HL-60/S4 treated with retinoic acid at 250 ng/mL for 4 days and 3 days (cell line): ENCODE results near the gene FERMT3.
"Not testable (repeated sequence)": the region's sequence is repeated elsewhere in the genome, so short reads cannot be mapped to it uniquely, and the experiment has no call there.

Experiments used
- in situ Hi-C: fragments of 300-500 bp; cut with MboI; formaldehyde crosslinking; loops from 2 replicates; pipeline ENCODE4 v1.7.0; 2022; ENCODE audit warnings: low sequenced_read_pairs

Gene FERMT3

GRCh38 chr11:64206457-64207255 lies at the start of gene FERMT3:
Gene FERMT3 (plus strand): TSS chr11:64206721. CDS start chr11:64207365, 644 bp downstream.
- in situ Hi-C loops = no loop called here

GRCh38 chr11:64157631-64158394 lies 48.7 kb upstream of the FERMT3 start:
- in situ Hi-C loops = no loop called here

- in situ Hi-C loops = no loop called here
These were observed 45.5 kb upstream of the FERMT3 start for GRCh38 chr11:64161037-64161436.

GRCh38 chr11:64162769-64163168 lies 43.8 kb upstream of the FERMT3 start:
- in situ Hi-C loops = not testable (repeated sequence)

- in situ Hi-C loops = no loop called here
These were observed 42.6 kb upstream of the FERMT3 start for GRCh38 chr11:64163951-64164350.

- in situ Hi-C loops = no loop called here
These were observed 41.9 kb upstream of the FERMT3 start for GRCh38 chr11:64164392-64165312.

GRCh38 chr11:64165481-64165841 lies 41.1 kb upstream of the FERMT3 start:
- in situ Hi-C loops = no loop called here

- in situ Hi-C loops = no loop called here
These were observed 40.5 kb upstream of the FERMT3 start, which contains the start of gene MACROD1 for GRCh38 chr11:64165842-64166635. Gene MACROD1 (minus strand): TSS chr11:64166113. CDS start chr11:64165994, 119 bp downstream.

- in situ Hi-C loops = no loop called here
These were observed 36.1 kb upstream of the FERMT3 start for GRCh38 chr11:64170419-64170818.

- in situ Hi-C loops = no loop called here
These were observed 32.7 kb upstream of the FERMT3 start for GRCh38 chr11:64173616-64174355.

GRCh38 chr11:64176751-64177150 lies 29.8 kb upstream of the FERMT3 start:
- in situ Hi-C loops = no loop called here

GRCh38 chr11:64178203-64178602 lies 28.3 kb upstream of the FERMT3 start:
- in situ Hi-C loops = no loop called here

- in situ Hi-C loops = no loop called here
These were observed 27.4 kb upstream of the FERMT3 start for GRCh38 chr11:64178951-64179639.

GRCh38 chr11:64180891-64181290 lies 25.6 kb upstream of the FERMT3 start:
- in situ Hi-C loops = no loop called here

GRCh38 chr11:64181506-64182411 lies 24.8 kb upstream of the FERMT3 start:
- in situ Hi-C loops = no loop called here

GRCh38 chr11:64183890-64184289 lies 22.6 kb upstream of the FERMT3 start:
- in situ Hi-C loops = no loop called here

- in situ Hi-C loops = no loop called here
These were observed 21.3 kb upstream of the FERMT3 start for GRCh38 chr11:64185175-64185692.
